Esophagus squamous epithelium (tissue), 5 donors: ENCODE measurements around the gene STX18. TPM values are rescaled to one million over a fixed set of nuclear protein-coding genes. Genes with fewer than 3 reads are reported as not detected.
A peak's percentile ranks its signal among the peaks of the same experiment; 100 is the strongest.

ENCODE experiments used
- DNase-seq: peaks from one replicate; lab custom pipeline; 2025; lab: John Stamatoyannopoulos, UW
- H3K27ac ChIP-seq, 4 donors: fragments of 200-600 bp; sonication (generic); one replicate each; pipeline ENCODE4 v1.5.1; 2016 to 2019; ENCODE audit warnings: mild to moderate bottlenecking in 1 of 4
- H3K27me3 ChIP-seq, 4 donors: fragments of 200-600 bp; sonication (generic); 1 replicate in 3 of 4; 2 replicates in 1 of 4; pipeline versions ENCODE4 v1.5.1 to v1.6.0; 2017 to 2021; ENCODE audit warnings: antibody characterized with exemption in 1 of 4
- H3K36me3 ChIP-seq, 3 donors: fragments of 200-600 bp; sonication (generic); one replicate each; pipeline ENCODE4 v1.5.1; 2016 to 2019
- H3K4me1 ChIP-seq, 3 donors: fragments of 200-600 bp; sonication (generic); one replicate each; pipeline ENCODE4 v1.5.1; 2017 to 2019
- H3K4me3 ChIP-seq, 4 donors: fragments of 200-600 bp; sonication (generic); 1 replicate in 3 of 4; 2 replicates in 1 of 4; pipeline ENCODE4 v1.5.1; 2016 to 2019; ENCODE audit warnings: mild to moderate bottlenecking in 2 of 4, moderate library complexity in 1 of 4
- H3K9me3 ChIP-seq, 3 donors: fragments of 200-600 bp; sonication (generic); one replicate each; pipeline ENCODE4 v1.5.1; 2016 to 2019
- CTCF ChIP-seq, 6 experiments: fragments of 450-650 bp in 4 of 6; fragments of 200-600 bp in 2 of 6; sonication (generic) in 2 of 6; IDR thresholded peaks; one replicate each; pipeline ENCODE4 v1.5.1; 2016 to 2019; ENCODE audit warnings: antibody characterized with exemption in 6 of 6, mild to moderate bottlenecking in 4 of 6, moderate library complexity in 4 of 6
- POLR2A ChIP-seq, 4 donors: fragments of 450-650 bp; IDR thresholded peaks; one replicate each; pipeline ENCODE4 v1.6.1; 2017; ENCODE audit warnings: antibody characterized with exemption in 4 of 4, mild to moderate bottlenecking in 4 of 4, moderate library complexity in 3 of 4
- WGBS, 2 donors: methylation state at CpG; one replicate each; pipeline ENCODE4 v1.1.5; 2018; 5-methylcytosine and 5-hydroxymethylcytosine counted together
- intact Hi-C: fragments of 100-400 bp; cut with DNase I; formaldehyde crosslinking; loops from one replicate; pipeline ENCODE4 v1.15.0; 2022
- total RNA-seq, 4 donors: library from RNA; depleted of rRNA; stranded (reverse); fragments of >200 nt; gene quantifications; one replicate each; pipeline ENCODE4 v1.1.0, GENCODE V29; 2016
- donor health status: DM: yes; HTN: yes; CAD: no.

STX18 gene
- 10 to 100 TPM; 10.5 to 27.8 (median 19.3) TPM for total RNA-seq

- H3K27me3 ChIP-seq, result no peaks in the 10 kb centered on the region
- H3K27ac ChIP-seq, result peak within 1 kb of the TSS; percentile 90 to 97 (median 94)
- peaks cover 0 to 16% (median 0%) of the 10 kb centered on the region in 3 donors for H3K36me3 ChIP-seq
- TF ChIP-seq CTCF (IDR thresholded peaks at IDR 0.05), result peak in 3 of 6 experiments; percentile 3 to 36 (median 14)
- TF ChIP-seq POLR2A (IDR thresholded peaks at IDR 0.05), result peak in 3 of 4 donors; percentile 61 to 82 (median 74)
- DNase-seq, result peak; percentile 22
- intact Hi-C loops, result no loop called here
- no peaks in the 10 kb centered on the region for H3K9me3 ChIP-seq
- H3K4me3 ChIP-seq, result peak within 1 kb of the TSS; percentile 76 to 100 (median 96)
- 0% methylated on average over 11 to 15 of the region's 76 CpGs for WGBS, 2 donors
- H3K4me1 ChIP-seq, result peaks cover 3 to 47% (median 23%) of the 10 kb centered on the region in 3 donors
These were observed at the start of gene STX18 for GRCh38 chr4:4541661-4542570. TSS of gene STX18 (minus strand) at chr4:4542048. CDS start at chr4:4541964, 84 bp downstream.

GRCh38 chr4:4591071-4591470, 49.2 kb upstream of the STX18 start:
- no peak for TF ChIP-seq POLR2A (IDR thresholded peaks at IDR 0.05)
- no peak for TF ChIP-seq CTCF (IDR thresholded peaks at IDR 0.05)
- intact Hi-C loops, result no loop called here
- Histone ChIP-seq H3K27me3 (no peaks in the 10 kb centered on the region), H3K27ac (no peak overlapping the region), H3K4me3 (no peak overlapping the region), H3K4me1 (no peaks in the 10 kb centered on the region), H3K9me3 (peaks cover 0 to 20% (median 0%) of the 10 kb centered on the region in 3 donors), H3K36me3 (no peaks in the 10 kb centered on the region)
- DNase-seq, result no peak
- WGBS, 2 donors, result 81 to 90% methylated on average over 4 of the region's 4 CpGs

GRCh38 chr4:4590546-4590945, 48.7 kb upstream of the STX18 start:
- intact Hi-C loops, result no loop called here

GRCh38 chr4:4585012-4585670, 43.3 kb upstream of the STX18 start:
- intact Hi-C loops, result no loop called here
- Histone ChIP-seq H3K9me3 (no peaks in the 10 kb centered on the region), H3K4me1 (no peaks in the 10 kb centered on the region), H3K27me3 (no peaks in the 10 kb centered on the region), H3K4me3 (no peak overlapping the region), H3K27ac (no peak overlapping the region), H3K36me3 (no peaks in the 10 kb centered on the region)
- TF ChIP-seq POLR2A (IDR thresholded peaks at IDR 0.05), result no peak
- no peak for TF ChIP-seq CTCF (IDR thresholded peaks at IDR 0.05)
- WGBS, 2 donors, result 68 to 73% methylated on average over 3 of the region's 3 CpGs
- DNase-seq, result no peak

More at GRCh38 chr4:4590546-4590945, 48.7 kb upstream of the STX18 start:
- Histone ChIP-seq H3K27ac (no peak overlapping the region), H3K27me3 (no peaks in the 10 kb centered on the region), H3K9me3 (peaks cover 0 to 16% (median 0%) of the 10 kb centered on the region in 3 donors), H3K4me1 (no peaks in the 10 kb centered on the region), H3K4me3 (no peak overlapping the region), H3K36me3 (no peaks in the 10 kb centered on the region)
- no peak for DNase-seq
- WGBS, 2 donors, result 60 to 69% methylated on average over 7 of the region's 7 CpGs
- no peak for TF ChIP-seq CTCF (IDR thresholded peaks at IDR 0.05)

GRCh38 chr4:4583606-4584005, 41.8 kb upstream of the STX18 start:
- WGBS, 2 donors, result 49 to 58% methylated on average over 4 of the region's 4 CpGs
- Histone ChIP-seq H3K4me1 (no peaks in the 10 kb centered on the region), H3K27me3 (no peaks in the 10 kb centered on the region), H3K9me3 (no peaks in the 10 kb centered on the region), H3K4me3 (no peak overlapping the region), H3K36me3 (no peaks in the 10 kb centered on the region), H3K27ac (no peak overlapping the region)
- DNase-seq, result no peak
- intact Hi-C loops, result no loop called here
- no peak for TF ChIP-seq CTCF (IDR thresholded peaks at IDR 0.05)
